ENCODE results near the gene TMIGD1.
"Not testable (repeated sequence)": the region's sequence is repeated elsewhere in the genome, so short reads cannot be mapped to it uniquely, and the experiment has no call there.

TMIGD1 gene

DNA sequence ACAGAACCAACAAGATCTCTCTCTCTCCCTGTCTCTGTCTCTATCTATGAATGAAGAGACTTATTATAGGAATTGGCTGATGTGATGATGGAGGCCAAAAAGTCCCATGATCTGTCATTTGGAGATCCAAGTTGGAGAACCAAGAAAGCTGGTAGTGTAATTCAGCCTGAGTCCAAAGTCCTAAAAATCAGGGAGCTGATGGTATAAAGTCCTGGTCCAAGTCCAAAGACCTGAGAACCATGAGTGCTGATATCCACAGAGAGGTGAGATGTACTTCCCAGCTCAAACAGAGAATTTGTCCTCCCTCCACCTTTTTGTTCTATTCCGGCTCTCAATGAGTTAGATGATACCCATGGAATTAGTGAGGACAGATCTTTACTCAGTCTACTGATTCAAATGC lies 15.4 kb upstream of the TMIGD1 start:
- no peak overlapping the region for H3K4me3 Mint-ChIP-seq
- ATAC-seq (replicated peaks) (no peak), DNase-seq (no peak)
- H3K9me3 Mint-ChIP-seq: no peaks in the 10 kb centered on the region
- peaks cover 0 to 2% of the 10 kb centered on the region in 2 donors for H3K4me1 Mint-ChIP-seq (ENCODE audit: low read depth in 2 of 2)
- no peak overlapping the region for H3K27ac Mint-ChIP-seq
- no peaks in the 10 kb centered on the region for H3K36me3 Mint-ChIP-seq (ENCODE audit: insufficient read depth)
- H3K27me3 Mint-ChIP-seq: no peaks in the 10 kb centered on the region

DNA sequence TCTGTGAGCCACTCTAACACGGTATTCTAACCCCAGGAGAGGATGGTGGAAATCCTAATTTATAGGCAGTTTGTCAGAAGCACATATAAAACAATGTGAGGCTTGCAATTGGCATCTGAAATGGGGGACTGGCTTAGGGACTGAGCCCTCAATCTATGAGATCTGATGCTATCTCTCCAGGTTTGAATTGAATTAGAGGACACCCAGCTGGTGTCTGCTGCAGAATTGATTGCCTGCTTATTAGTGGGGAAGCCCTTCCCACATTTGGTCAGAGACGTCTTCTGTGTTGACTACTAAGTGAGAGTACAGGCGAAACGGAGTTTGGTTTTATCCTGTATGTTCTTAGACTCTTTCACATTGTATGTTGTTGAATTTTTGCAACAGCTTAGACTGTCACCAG lies 13.6 kb upstream of the TMIGD1 start:
- Mint-ChIP-seq H3K27me3 (no peaks in the 10 kb centered on the region), H3K4me1 (ENCODE audit: low read depth in 2 of 2) (peaks cover 0 to 2% of the 10 kb centered on the region in 2 donors), H3K27ac (no peak overlapping the region), H3K9me3 (no peaks in the 10 kb centered on the region), H3K4me3 (no peak overlapping the region), H3K36me3 (ENCODE audit: insufficient read depth) (no peaks in the 10 kb centered on the region)
- ATAC-seq (replicated peaks): no peak
- no peak for DNase-seq

DNA sequence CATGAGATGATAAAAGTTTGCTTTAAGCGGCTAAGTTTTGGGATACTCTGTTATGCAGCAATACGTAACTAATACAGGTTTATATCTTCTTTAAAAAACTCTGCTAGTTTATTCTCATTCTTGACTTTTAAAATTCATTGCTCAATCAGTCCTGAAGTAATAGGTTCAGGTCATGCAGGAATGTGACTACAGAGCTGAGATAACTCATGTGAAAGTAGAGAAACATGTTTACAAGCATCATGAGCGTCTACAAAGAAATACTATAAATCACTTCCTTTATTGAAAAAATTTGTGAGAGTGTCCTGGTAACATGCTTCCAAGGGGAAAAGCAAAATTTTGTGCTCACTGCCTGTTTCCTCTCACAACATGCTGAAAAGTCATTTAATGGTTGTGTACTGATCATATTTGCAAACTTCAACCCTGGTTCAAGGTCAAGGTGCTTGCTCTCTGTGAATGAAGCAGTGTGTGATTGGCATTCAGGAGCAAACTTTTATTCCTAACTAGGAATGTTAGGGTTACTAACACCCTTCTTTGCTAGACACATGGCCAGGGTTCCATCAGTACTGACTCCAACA lies 12.5 kb upstream of the TMIGD1 start:
- no peak for ATAC-seq (replicated peaks)

DNA sequence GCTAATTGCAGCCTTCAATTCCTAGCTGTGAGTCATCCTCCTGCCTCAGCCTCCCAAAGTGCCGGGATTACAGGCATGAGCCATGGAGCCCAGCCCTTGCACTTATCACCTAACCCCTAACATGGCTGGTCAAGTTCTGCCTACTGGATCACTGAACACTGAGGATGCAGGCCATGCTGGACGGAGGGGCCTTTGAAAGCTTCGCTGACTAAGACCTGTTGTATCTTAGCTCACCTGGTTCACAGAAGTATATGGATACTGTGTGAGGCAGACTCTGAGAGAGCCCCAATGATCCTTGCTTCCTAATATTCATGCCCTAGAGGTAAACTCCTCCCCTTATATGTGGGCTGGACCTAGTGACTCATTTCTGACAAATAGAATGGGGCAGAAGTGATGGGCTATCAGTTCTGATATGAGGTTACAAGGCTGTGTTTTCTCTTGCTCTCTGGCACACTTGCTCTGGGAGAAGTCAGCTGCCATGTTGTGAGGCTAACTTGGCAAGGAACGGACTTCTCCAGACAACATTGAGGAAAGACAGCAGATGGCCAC lies 11.7 kb upstream of the TMIGD1 start:
- Mint-ChIP-seq H3K4me3 (no peak overlapping the region), H3K27me3 (no peaks in the 10 kb centered on the region), H3K36me3 (ENCODE audit: insufficient read depth) (no peaks in the 10 kb centered on the region), H3K27ac (no peak overlapping the region), H3K4me1 (ENCODE audit: low read depth in 2 of 2) (peaks cover 0 to 4% of the 10 kb centered on the region in 2 donors), H3K9me3 (no peaks in the 10 kb centered on the region)
- no peak for DNase-seq
- ATAC-seq (replicated peaks): no peak

More for the DNA sequence above, 12.5 kb upstream of the TMIGD1 start:
- Mint-ChIP-seq H3K36me3 (ENCODE audit: insufficient read depth) (no peaks in the 10 kb centered on the region), H3K4me1 (ENCODE audit: low read depth in 2 of 2) (no peaks in the 10 kb centered on the region), H3K27ac (no peak overlapping the region), H3K4me3 (no peak overlapping the region), H3K27me3 (no peaks in the 10 kb centered on the region), H3K9me3 (no peaks in the 10 kb centered on the region)
- DNase-seq: no peak

DNA sequence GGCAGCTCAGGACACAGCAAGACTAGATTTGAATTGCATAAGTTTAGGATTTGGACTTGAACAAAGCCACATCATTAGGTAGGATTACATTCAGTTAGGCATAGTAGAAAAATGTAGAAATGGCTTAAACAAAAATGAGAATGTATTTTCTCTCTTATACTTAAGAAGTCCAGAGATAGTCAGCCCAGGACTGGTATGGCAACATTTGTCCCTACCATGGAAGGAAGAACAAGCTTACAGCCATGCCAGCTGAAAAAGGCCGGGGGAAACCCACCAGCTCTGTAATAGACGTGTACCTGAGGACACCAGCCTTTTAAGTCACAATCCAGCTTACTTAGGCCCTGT lies 11.2 kb upstream of the TMIGD1 start:
- H3K4me1 Mint-ChIP-seq (ENCODE audit: low read depth in 2 of 2): peaks cover 3 to 8% of the 10 kb centered on the region in 2 donors
- H3K4me3 Mint-ChIP-seq: no peak overlapping the region
- no peak overlapping the region for H3K27ac Mint-ChIP-seq
- DNase-seq (no peak), ATAC-seq (replicated peaks) (no peak)
- no peaks in the 10 kb centered on the region for H3K27me3 Mint-ChIP-seq
- no peaks in the 10 kb centered on the region for H3K36me3 Mint-ChIP-seq (ENCODE audit: insufficient read depth)
- H3K9me3 Mint-ChIP-seq: no peaks in the 10 kb centered on the region

DNA sequence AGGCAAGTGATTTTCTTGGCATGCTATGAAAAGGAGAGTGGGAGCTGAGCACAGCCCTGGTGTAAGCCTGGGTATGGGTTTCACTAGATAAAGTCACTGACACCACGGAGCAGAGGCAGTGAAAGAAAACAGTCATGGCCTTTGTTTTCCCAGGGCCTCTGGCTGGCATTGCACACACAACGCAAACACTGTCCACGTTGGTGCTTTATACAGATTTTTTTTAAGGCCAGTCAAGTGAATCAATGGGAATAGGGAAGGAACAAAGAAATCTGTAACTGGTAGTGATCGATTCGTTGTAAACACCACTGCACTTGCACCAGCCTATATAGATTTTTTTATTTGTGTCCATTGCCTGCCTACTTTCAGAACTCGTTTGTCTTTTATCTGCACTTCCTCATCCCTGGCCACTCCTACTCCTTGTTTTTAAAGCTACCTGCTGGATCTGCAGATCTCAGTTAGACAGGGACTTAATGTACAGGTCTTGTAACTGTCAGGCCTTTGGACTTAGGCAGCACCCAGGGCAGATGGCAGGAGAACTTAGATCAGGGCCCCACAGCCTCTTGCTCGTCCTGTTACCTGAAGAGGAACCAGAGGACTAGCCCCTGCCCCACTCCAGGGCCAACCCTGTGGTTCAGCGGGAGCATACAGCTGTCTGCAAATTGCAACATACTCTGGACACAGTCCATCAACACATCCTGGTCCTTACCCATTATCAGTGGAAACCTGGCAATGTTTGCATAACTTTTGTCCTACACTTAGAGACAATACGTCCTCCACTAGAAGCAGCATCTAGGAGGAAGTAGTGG lies 10.6 kb upstream of the TMIGD1 start:
- Mint-ChIP-seq H3K4me1 (ENCODE audit: low read depth in 2 of 2) (peaks cover 5 to 11% of the 10 kb centered on the region in 2 donors), H3K27me3 (no peaks in the 10 kb centered on the region), H3K4me3 (no peak overlapping the region), H3K36me3 (ENCODE audit: insufficient read depth) (no peaks in the 10 kb centered on the region), H3K9me3 (no peaks in the 10 kb centered on the region), H3K27ac (no peak overlapping the region)
- ATAC-seq (replicated peaks) (no peak), DNase-seq (no peak)

DNA sequence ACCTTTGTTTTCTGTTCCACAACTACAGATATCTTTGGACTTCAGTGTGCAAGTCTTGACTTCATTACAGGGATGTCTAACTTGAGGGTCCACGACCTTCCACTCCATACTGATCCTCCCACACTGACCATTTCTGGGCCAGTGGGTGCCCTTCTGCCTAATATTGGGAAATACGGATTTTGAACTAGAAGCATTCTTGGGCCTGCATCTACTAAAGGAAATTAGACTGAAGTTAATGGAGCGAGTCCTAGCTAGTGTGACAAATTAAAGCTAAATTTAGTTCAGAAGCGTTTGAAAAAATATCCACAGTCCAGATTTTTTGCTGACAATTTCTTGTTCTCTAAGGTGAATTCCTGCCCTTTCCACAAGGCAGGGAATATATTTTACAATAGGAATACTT lies 9.9 kb upstream of the TMIGD1 start:
- ATAC-seq (replicated peaks) (no peak), DNase-seq (no peak)
- Mint-ChIP-seq H3K4me3 (no peak overlapping the region), H3K27ac (peak overlapping the region in 1 of 2 donors; percentile 44), H3K4me1 (ENCODE audit: low read depth in 2 of 2) (peaks cover 5 to 11% of the 10 kb centered on the region in 2 donors), H3K9me3 (no peaks in the 10 kb centered on the region), H3K27me3 (no peaks in the 10 kb centered on the region), H3K36me3 (ENCODE audit: insufficient read depth) (no peaks in the 10 kb centered on the region)

DNA sequence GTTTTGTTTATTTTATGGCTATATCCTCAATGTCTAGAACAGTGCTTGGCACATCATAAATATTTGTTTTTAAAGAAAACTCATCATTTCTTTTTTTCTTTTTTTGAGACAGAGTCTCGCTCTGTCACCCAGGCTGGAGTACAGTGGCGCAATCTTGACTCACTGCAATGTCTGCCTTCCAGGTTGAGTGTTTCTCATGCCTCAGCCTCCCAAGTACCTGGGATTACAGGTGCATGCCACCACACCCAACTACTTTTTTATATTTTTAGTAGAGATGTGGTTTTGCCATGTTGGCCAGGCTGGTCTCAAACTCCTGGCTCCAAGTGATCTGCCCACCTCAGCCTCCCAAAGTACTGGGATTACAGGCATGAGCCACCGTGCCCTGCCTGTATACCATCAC lies 9.4 kb upstream of the TMIGD1 start:
- Mint-ChIP-seq H3K27ac (peak overlapping the region in 1 of 2 donors; percentile 44), H3K4me1 (ENCODE audit: low read depth in 2 of 2) (peaks cover 5 to 11% of the 10 kb centered on the region in 2 donors)
- not testable (repeated sequence) for H3K27me3 Mint-ChIP-seq; H3K9me3 Mint-ChIP-seq; DNase-seq; H3K4me3 Mint-ChIP-seq; H3K36me3 Mint-ChIP-seq (ENCODE audit: insufficient read depth); ATAC-seq (replicated peaks)

DNA sequence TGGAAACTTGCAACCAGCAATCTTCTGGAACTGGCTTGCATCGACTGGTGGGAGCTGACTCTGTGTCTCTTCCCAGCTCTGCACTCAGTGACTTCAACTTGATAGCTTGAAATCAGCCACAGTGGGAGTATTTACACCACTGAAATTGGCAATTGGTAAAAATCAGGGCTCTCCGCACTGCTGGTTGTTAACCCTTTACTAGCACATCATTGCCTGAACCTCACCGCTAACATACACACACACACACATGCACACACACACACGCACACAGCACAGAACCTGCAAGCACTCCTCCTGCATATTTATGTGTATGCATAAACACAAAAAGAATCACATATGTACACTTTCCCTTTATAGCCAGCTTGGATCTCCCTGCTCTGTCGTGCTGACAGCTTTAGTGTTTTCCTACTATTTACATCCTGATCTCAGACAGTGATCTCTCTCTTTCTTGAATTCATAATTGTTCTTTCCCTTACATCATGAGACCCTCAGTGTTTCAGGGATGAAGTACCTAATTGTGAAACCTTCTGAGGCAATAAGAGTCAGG lies 7.9 kb upstream of the TMIGD1 start:
- Mint-ChIP-seq H3K27ac (no peak overlapping the region), H3K36me3 (ENCODE audit: insufficient read depth) (no peaks in the 10 kb centered on the region), H3K4me1 (ENCODE audit: low read depth in 2 of 2) (peaks cover 5 to 12% of the 10 kb centered on the region in 2 donors), H3K27me3 (no peaks in the 10 kb centered on the region), H3K9me3 (no peaks in the 10 kb centered on the region), H3K4me3 (no peak overlapping the region)
- no peak for ATAC-seq (replicated peaks)
- DNase-seq: no peak

DNA sequence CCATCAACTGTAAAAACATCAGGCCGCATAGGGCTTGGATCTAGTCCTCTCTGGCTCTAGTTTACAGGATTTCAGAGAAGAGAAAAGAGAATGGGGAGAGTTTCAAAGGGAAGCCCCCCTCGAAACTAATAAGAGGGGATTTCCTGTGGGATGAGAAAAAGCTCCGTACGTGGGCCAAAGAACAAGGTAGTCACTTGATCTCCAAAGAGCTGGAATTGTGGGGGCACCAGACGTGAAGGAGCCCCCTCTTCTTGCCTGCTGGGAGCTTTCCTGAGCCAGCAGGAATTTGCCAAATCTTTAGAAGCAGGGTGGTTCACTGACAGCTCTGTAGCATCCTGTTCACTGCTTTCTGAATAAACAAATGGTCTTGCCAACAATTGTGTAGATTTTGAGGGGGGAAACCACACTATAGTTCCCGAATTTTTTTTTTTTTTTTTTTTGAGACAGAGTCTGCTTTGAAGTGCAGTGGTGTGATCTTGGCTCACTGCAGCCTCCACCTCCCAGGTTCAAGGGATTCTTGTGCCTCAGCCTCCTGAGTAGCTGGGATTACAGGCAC lies 7.0 kb upstream of the TMIGD1 start:
- Mint-ChIP-seq H3K36me3 (ENCODE audit: insufficient read depth) (no peaks in the 10 kb centered on the region), H3K4me3 (no peak overlapping the region)

DNA sequence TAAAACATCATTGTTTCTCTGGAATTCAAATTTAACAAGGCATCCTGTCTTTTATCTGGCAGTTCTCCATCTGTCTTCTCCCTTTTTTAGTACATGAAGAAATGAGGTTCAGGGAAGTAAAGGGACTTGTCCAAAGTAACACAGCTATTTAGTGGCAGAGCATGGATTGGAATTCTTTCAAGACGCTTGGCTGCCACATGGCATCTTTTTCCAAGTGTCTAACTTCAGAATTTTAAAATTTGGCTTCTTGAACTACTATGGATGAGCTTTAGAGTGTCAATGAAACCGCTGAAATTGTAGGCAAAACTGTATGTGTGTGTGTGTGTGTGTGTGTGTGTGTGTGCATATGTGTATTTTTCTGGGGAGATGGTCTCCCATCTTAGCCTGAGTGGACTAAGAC lies 5.2 kb upstream of the TMIGD1 start:
- ATAC-seq (replicated peaks) (no peak), DNase-seq (no peak)
- H3K27ac Mint-ChIP-seq: peak overlapping the region in 1 of 2 donors; percentile 8
- H3K36me3 Mint-ChIP-seq (ENCODE audit: insufficient read depth): no peaks in the 10 kb centered on the region
- peaks cover 0 to 2% of the 10 kb centered on the region in 2 donors for H3K9me3 Mint-ChIP-seq
- H3K27me3 Mint-ChIP-seq: no peaks in the 10 kb centered on the region
- no peak overlapping the region for H3K4me3 Mint-ChIP-seq
- H3K4me1 Mint-ChIP-seq (ENCODE audit: low read depth in 2 of 2): peaks cover 13 to 19% of the 10 kb centered on the region in 2 donors

More for the DNA sequence above, 7.0 kb upstream of the TMIGD1 start:
- Mint-ChIP-seq H3K27me3 (no peaks in the 10 kb centered on the region), H3K4me1 (ENCODE audit: low read depth in 2 of 2) (peaks cover 11 to 19% of the 10 kb centered on the region in 2 donors), H3K9me3 (peaks cover 0 to 2% of the 10 kb centered on the region in 2 donors), H3K27ac (peak overlapping the region; percentile 49 to 60)
- no peak for DNase-seq
- no peak for ATAC-seq (replicated peaks)

DNA sequence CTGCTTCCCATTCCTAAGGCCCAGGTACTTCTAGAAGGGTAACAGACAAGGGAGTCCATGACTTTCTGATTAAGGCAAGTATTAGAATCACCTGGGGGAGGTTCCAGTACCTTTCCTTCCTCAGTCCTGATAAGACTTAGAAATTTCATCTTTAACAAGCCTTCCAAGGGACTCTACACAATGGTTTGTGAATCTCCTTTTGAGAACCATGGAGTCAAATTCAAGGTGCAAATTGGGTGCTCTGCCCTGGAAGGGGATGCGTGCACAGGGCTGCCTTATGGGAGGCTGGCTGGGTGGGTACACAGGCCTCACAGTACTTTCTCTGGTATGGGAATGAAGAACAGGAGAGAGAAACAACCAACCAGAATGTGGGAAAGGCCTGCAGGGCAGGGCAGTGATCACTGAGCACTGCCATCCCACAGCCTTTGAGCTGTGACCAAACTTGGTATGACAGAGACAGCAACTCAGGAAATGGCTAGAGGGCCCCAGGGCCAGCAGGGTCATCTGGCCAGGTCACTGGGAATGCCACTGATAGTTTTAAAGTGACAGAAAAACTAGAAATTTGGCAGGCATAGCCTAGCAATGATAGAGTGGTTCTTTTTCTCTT lies 3.6 kb upstream of the TMIGD1 start:
- ATAC-seq (replicated peaks): no peak
- no peak for DNase-seq
- no peaks in the 10 kb centered on the region for H3K27me3 Mint-ChIP-seq
- H3K36me3 Mint-ChIP-seq (ENCODE audit: insufficient read depth): no peaks in the 10 kb centered on the region
- peaks cover 22 to 24% of the 10 kb centered on the region in 2 donors for H3K4me1 Mint-ChIP-seq (ENCODE audit: low read depth in 2 of 2)
- peaks cover 0 to 2% of the 10 kb centered on the region in 2 donors for H3K9me3 Mint-ChIP-seq
- H3K4me3 Mint-ChIP-seq: no peak overlapping the region
- H3K27ac Mint-ChIP-seq: no peak overlapping the region

All from effector memory CD8-positive, alpha-beta T cell (primary cell).